Endometrium (tissue), 2 donors: ENCODE results near the gene CXCL8.
A peak's percentile ranks its signal among the peaks of the same experiment; 100 is the strongest.

Experiments used
- FAIRE-seq: peaks from 2 replicates; lab custom pipeline; 2012; peaks lifted over from hg19 to GRCh38; lab: Jason Lieb, UNC
- donor health status: control.
- donor health status: control.

The CXCL8 gene

DNA sequence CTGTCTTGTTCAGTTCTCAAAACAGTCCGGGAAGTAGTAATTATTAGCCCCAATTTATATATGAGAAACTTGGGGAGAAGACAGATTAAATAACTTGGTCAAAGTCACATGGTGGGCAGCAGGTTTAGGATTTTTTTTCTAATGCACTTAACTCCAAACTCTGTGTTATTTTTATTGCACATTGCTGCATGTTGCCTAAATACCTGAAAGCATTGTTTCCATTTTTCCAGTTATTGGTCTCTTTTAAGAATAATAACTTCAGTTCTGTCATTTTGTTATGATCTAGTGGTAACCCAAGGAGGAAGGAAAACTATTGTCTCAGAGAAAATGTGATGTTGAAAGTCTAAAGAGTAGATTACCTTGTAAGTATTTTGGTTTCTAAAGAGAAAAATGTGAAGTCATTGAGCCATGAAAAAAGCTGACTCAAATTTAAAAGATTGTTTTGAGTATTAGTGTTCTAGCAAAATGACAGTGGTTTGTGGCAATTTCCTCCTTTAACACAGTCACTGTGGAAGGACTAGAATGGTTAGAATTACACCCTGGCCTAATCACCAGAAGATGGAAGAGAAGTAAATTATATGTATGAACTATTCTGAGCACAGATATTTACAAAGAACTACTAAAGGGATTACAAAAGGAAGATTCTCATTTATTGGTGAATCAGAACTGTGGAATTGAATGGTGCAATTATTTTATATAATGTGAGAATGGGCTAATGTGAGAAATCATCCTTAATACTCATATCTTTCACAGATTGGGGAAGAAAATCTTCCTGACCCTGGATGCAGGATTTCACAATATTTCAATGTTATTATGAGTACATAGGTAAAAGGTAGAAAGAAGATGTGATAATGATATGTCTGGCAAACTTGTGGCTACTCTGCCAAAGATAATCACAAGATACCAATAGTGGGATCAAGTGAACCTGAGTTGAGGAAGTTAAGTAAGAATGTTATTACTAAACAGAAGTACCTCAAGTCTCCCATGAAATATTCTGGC, 21.7 kb upstream of the CXCL8 start:
- FAIRE-seq, result no peak

GRCh38 chr4:73721435-73721834, 18.9 kb upstream of the CXCL8 start:
- FAIRE-seq, result no peak

DNA sequence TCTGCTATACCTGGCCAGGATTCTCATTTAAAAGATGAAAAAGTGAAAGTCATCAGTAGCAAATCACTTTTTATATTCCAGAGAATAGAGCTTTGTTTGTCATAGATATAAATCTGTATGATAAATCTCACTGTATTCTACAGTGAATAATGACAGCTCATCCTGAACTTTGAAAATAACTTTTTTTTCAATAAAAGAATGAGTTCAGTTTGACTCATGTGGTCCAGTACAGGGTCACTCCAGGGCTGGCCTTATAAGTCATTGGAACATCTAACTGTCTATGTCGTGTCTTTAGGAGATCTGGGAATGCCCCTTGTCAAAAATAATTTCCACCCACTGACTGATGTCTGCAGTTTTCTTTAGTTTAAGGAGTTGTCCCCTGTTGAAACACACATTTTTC, 18.5 kb upstream of the CXCL8 start:
- no peak for FAIRE-seq

- no peak for FAIRE-seq
Measured at GRCh38 chr4:73723023-73723422, 17.3 kb upstream of the CXCL8 start.

- FAIRE-seq, result no peak
Measured at GRCh38 chr4:73723928-73724327, 16.4 kb upstream of the CXCL8 start.

DNA sequence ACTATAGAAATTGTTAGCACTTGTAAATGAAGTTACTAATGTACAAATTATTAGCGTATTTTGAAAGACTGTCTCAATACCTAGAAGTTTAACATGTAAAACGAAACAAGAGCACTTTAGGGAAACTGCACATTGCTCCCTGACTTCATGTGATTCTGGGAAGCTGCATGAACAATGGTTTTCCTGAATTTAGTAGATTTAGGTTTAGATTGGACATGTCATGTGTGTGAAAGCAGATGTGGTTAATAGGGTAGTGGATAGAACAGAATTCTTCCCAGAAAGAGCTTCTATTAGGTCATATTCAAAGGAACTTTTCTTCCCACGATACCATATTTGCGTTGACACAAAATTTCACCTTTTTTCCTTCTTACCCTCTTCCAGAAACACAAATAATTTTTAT, 14.9 kb upstream of the CXCL8 start:
- FAIRE-seq, result no peak

DNA sequence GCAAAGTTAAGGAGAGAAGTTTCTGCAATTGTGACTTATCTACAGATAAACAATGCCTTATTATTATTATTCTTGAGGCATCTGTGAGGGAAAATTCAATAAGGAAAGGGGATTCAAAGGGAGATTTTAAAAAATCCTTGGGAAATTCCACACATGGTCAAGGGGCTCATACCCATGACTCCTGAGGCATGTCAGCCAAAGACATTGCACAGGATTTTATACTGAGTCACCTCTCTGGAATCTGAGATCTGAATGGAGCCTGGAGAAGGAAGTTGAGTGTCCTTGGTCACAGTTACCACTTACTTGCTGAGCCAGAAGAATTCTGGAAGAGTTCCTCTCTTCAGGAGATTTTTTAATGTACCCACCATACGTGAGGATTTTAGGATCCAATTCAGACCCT, 14.4 kb upstream of the CXCL8 start:
- no peak for FAIRE-seq

DNA sequence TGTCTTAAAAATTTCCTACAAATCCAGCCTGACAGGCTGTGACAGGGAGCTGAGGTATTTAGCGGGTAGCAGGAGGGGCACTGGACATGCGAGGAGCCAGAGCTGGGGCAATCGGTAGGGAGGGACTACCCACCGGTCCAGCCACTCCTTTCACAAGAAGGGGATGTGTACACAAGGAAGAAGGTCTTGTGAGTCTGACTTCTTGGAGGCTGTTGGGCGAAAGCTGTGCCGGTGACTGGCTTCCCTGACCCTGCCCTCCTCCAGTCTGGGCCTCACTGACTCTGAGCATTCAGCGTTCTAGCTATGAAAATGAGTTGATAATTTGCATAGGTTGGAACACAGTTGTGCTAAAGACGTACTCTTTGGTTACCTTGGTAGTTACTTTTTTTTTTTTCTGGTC, 12.7 kb upstream of the CXCL8 start:
- FAIRE-seq, result no peak

DNA sequence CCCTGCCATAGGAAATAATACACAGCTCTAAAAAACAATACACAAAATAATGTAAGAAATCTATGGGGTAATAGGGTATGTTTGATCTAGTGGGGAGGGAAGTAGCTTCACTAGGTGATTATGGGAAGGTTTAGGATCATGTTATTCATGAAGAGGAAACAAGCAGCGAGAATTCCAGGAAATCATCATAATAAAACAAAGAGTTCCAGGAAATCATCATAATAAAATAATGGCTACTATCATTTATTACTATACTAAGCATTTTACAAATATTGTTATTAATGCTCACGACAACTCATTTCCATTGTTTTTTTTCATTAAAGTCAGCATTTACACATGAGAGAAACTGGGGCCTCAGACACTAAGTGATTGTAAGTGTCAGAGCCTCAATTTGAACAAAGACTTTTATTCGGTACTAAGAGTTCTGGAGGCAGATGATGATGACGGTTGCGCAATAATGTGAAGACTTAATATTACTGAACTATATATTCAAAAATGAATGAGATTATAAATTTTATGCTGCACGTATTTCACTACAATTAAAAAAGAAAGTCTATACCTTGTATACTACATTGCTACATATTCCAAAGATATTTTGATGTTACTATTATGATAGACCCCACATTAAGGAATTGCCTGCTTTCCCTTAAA, 12.2 kb upstream of the CXCL8 start:
- no peak for FAIRE-seq

DNA sequence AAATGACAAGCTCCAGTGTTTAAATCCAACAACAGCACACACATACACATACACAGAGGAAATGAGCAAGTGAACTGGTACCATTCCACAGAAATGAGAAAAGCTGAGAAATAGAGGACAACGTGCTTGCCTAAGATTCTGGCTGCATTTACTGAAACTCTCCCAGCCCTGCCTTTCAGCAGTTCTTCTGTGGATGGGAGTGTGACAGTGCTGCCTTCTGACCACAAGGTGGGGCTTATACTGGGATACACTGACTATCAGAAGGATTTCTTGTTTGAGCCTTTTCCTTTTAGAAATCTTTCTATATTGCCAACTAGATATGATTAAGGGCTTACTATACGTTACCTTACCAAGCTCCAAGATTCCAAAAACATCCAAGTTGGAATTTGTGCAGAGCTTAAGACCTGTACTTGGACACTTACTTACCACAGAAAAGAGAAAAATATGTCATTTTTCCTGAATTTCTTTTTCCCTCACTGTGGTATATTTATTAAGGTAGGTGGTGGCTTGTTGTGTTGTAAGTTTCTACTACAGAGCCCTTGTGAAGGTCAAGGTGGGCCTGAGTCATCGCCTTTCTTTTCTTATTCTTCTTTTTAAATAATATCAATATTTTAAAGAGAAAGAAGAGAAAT, 10.7 kb upstream of the CXCL8 start:
- FAIRE-seq, result no peak

DNA sequence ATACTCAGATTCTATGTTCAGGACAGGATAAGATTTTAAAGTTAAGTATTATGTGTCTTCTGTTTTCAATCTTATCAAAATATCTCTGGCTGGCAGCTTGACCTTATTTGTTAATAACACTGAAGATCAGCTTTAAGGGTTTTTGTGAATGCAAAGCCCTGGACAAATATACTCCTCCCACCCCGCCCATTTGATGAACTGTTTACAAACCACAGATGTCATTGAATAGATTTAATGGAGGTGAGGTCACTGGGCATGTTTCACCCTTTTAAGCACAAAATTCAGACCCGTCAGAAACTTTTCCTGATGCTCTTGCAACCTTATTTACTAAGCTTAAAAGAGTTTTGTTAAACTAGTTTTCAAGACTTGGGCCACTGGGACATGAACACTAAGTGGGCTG, 10.1 kb upstream of the CXCL8 start:
- no peak for FAIRE-seq

- no peak for FAIRE-seq
Measured at GRCh38 chr4:73730867-73731266, 9.5 kb upstream of the CXCL8 start.

DNA sequence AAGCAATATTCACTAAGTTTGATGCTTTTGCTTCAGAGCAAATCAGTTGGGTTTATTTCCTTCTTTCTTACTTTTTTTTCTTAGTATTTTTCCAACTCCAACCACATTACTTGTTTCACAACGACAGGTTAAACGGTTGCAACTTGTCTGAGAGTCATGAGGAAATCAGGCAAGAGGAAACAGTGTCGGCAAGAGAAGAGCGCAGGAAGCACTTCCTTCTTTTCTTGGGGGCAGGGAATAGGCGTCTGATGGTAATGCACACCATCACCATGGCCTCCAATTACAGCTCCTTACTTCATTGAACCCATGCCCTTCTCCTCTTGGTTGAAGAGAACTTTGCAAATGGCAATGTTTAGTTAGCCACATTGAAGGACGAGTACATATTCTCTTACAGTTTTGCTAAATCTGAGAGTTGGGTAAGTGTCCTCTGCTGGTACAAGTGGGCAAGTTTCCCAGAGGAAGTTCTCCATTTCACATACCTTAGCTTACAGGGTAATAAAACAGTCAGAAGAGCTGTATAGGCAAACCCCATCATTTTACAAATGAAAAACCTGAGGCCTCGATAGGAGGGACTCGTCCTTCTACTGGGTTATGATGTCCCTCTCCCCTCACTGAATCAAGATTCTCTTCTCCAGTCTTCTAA, 8.3 kb upstream of the CXCL8 start:
- FAIRE-seq, result no peak

DNA sequence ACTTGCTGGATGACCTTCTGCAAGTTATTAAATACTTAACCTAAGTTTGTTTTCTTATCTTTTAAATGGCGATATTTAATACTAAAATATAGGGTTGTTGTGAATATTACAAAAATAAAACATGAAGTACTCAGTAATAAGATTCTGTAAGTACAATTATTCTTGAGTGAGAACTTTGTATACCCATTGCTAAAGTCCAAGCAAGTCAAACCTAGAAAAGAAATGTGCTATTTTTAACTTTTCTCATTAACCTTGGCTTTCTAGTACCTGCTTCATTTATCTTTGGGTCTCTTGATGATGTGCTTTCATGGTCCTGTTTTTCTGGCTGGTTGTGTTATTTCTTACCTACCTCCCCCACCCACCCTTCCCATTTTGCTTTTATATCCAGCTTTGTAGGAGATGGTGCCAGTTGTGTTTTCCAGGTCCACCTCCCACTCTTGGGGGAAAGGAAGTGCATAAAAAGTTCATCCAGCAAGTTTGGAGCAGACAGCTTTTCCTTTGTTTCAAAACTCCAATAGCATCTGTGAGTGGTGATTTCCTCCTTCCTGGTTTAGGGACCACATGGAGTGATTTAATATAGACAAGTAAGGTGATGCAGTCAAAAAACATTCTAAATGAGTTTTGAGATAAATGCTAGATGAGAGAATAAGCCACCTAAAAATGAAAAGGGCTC, 7.5 kb upstream of the CXCL8 start:
- no peak for FAIRE-seq

GRCh38 chr4:73734530-73735001, 5.8 kb upstream of the CXCL8 start:
- no peak for FAIRE-seq

DNA sequence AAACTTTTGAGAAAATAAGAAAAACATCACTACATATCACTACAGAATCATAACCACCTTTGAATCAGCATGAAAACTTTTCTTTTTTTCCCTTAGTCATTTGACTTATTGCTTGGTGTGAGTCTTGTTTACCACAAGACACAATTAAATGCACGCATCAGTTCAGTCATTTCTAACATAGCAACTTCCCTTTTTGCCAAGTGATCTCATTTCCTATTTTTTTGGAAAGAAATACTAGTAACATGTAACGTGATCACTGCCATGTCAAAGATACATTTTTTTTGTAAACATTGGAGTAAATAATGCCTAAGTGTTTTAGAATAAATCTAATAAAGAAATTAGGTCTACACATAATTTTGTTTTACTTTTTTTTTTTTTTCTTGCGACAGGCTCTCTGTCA, 5.1 kb upstream of the CXCL8 start:
- FAIRE-seq, result no peak

GRCh38 chr4:73741031-73741749, 821 bp downstream of the CXCL8 start:
- no peak for FAIRE-seq

GRCh38 chr4:73741750-73742489, 1.6 kb downstream of the CXCL8 start:
- FAIRE-seq, result no peak

DNA sequence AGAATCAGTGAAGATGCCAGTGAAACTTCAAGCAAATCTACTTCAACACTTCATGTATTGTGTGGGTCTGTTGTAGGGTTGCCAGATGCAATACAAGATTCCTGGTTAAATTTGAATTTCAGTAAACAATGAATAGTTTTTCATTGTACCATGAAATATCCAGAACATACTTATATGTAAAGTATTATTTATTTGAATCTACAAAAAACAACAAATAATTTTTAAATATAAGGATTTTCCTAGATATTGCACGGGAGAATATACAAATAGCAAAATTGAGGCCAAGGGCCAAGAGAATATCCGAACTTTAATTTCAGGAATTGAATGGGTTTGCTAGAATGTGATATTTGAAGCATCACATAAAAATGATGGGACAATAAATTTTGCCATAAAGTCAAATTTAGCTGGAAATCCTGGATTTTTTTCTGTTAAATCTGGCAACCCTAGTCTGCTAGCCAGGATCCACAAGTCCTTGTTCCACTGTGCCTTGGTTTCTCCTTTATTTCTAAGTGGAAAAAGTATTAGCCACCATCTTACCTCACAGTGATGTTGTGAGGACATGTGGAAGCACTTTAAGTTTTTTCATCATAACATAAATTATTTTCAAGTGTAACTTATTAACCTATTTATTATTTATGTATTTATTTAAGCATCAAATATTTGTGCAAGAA, 2.3 kb downstream of the CXCL8 start:
- no peak for FAIRE-seq

DNA sequence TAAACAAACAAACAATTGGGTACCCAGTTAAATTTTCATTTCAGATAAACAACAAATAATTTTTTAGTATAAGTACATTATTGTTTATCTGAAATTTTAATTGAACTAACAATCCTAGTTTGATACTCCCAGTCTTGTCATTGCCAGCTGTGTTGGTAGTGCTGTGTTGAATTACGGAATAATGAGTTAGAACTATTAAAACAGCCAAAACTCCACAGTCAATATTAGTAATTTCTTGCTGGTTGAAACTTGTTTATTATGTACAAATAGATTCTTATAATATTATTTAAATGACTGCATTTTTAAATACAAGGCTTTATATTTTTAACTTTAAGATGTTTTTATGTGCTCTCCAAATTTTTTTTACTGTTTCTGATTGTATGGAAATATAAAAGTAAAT, 2.9 kb downstream of the CXCL8 start:
- FAIRE-seq, result peak; percentile 73
